SH-SY5Y (cell line): Measurements from ENCODE around the gene MEGF9.

Source experiments
- GATA2 ChIP-seq: IDR thresholded peaks from 2 replicates; pipeline ENCODE4 v1.6.1; 2011; ENCODE audit warnings: mild to moderate bottlenecking, low read depth, low read length
- GATA3 ChIP-seq: IDR thresholded peaks from 2 replicates; pipeline ENCODE4 v1.6.1; 2011; ENCODE audit warnings: low read depth, mild to moderate bottlenecking, low read length, moderate library complexity

DNA sequence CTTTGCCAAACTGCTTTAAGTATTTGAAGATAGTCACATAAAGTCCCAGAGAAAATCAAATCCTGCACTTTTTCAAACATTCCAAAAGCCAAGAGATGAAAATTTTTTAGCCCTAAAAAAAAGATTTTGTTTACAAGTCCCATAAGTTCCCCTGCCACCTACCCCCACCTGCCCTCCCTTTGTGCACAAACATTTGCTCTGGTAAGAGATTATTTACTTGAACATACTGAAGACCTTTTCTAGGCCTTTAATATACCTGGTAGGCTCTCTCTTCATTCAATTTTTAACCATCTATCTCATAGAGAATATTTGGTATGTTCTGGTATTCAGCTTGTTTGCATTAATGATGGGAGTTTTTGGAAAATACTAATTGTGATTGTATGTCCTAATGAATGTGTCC, 50.3 kb downstream of the MEGF9 start:
- TF ChIP-seq GATA3 = no peak
- no peak for TF ChIP-seq GATA2
